ENCODE measurements around the gene AKAP8.

GRCh38 chr19:15422296-15423075, 42.9 kb upstream of the AKAP8 start:
- no peak for TF ChIP-seq BDP1 (IDR thresholded peaks at IDR 0.05; ENCODE audit: insufficient read depth, insufficient read length)
- no peak for TF ChIP-seq CTCF (IDR thresholded peaks at IDR 0.05 in 2 of 3, conservative IDR thresholded peaks at IDR 0.05 in 1 of 3; ENCODE audit: insufficient read depth in 2 of 3, low read depth in 1 of 3, low read length in 3 of 3)
- no peak for TF ChIP-seq SRF (CRISPR knock-in tag; IDR thresholded peaks at IDR 0.05)
- no peak for TF ChIP-seq ARID3A (IDR thresholded peaks at IDR 0.05; ENCODE audit: borderline replicate concordance, low read depth, low read length)
- no peak for TF ChIP-seq NR1H2 (CRISPR knock-in tag; IDR thresholded peaks at IDR 0.05)
